Pulmonary artery endothelial cell (primary cell): ENCODE measurements around the gene TMEM108. TPM values are rescaled to one million over a fixed set of nuclear protein-coding genes. Genes with fewer than 3 reads are reported as not detected.

Experiments
- DNase-seq: peaks from one replicate; pipeline ENCODE4 v3.0.0-alpha.2; 2011; ENCODE audit warnings: low read depth, low spot score
- total RNA-seq: library from RNA; depleted of rRNA; stranded (reverse); fragments of >200 nt; gene quantifications from 2 replicates; pipeline ENCODE4 v1.2.3, GENCODE V29; 2014

TMEM108 gene
- total RNA-seq, 1 donor from 2014 or later = 0.40 TPM

DNA sequence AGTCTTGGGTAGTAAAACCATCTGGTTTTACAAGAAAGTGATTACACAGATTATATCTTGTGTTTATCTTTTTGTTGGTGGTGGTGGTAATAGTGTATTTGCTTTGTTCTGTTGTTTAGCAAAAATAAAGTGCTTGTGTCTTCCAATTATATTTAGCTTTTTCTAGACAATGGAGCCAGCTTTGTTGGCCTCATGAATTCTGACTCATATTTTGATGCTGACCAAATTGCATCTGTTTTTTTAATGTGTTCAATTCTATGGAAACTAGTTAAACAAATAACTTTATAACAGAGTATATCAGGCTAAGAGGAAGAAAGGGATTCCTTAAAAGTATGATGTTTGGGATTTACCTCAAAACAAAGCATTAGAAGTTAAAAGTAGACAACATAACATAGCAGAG, 292.3 kb downstream of the TMEM108 start:
- DNase-seq = no peak

DNA sequence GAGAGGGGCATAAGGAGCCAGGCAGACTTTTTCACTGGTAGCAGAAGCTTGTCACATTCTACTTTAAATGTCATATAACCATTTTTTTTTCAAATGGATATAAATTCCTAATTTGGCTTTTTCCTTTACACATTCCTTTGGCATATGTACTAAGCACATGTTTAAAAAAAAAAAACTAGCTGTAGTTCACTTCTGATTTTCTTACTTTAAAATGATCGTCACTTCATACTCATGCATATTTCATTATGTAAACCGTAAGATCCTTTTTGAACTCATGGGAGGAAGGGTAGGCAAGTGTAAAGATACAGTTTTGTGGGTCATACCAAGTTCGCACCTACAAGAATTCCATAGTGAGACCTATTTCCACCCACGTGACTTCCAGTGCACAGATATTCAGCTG, 316.5 kb downstream of the TMEM108 start:
- DNase-seq = no peak

DNA sequence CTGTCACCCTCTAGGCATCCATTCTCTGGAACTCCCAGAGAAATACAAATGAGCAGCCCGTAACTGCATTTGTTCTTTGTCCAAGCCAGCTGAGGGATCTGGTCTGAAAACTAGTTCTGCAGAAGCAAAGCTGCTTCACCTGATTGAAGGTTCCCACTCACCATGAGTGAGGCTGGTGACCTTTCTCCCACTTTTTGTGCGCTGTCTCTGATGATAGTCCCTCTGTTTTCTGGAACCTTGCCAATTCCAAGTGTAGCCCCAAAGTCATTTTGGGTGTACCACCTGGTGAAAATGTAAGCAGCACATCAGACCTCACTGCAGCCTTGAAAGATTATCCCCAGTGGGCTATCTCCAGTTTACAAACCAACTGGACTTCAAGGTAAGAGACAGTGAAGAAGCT, 322.3 kb downstream of the TMEM108 start:
- no peak for DNase-seq

DNA sequence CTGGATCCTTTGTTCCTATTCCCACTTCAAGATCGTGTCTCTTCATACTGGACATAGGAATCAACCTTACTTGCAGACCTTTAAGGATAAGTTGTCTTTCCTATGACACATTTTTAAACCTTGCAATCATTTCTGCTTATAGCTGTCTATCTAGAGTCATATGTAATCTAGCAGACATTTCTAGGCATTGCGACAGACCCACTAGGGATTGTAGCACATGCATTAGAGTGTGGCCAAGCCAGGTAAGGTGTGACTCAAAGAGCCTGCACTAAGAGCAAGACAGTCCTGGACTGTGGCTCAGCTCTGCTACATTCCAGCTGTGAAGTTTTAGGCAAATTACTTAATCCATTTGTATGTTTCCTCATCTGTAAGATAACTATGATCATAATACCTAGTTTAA, 322.8 kb downstream of the TMEM108 start:
- no peak for DNase-seq

DNA sequence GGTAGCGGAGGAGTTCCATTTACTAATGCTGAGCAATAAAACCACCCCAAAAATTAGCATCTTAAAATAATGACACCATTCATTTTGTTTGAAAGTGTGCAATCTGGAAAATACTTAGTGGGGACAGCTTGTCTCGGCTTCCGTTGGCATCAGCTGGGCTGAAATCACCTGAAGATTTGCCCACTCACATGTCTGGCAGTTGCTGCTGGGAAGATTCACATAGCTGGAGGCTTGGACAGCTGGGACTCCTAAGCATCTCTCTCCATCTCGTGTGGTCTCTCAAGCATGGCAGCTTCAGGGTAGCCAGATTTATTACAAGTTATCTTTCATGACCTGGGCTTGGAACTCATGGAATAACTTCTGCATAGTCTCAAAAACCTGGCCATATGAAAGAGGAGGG, 323.2 kb downstream of the TMEM108 start:
- DNase-seq = no peak

DNA sequence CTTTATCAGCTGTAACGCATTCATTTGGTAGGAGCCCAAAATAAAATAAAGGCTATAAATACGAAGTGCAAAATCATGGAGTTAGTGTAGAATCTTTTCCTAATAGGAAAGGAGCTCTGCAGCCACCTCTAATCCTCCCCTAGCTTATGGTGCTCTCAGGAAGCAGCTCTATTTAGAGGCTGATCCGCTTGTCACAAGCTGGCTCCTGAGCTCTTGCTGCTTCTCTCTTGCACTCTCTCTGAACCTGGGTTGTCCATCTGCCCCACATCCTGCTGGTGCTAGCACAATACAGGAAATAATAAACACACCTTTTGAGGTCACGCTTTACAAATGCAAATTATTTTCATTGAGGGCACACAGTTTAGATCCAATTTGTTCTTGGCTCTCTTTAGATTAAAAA, 324.3 kb downstream of the TMEM108 start:
- no peak for DNase-seq

DNA sequence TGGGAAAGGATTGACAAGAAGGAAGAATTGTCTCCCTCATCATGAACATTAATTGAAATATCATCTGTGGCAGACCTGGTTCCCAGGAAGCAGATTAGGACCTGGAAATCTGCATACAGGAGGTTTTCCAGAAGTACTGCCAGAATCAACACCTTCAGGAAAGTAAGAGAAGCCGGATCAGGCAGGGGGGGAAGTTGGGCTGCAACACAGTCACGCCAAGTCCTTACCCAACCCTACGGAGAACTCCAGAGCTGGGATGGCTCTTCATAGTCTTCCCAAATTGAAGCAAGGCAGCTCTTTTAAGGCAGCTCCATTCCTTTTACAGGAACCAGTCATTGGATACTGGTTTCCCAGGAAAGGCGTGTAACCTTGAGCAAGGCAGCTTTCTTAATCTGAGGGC, 326.5 kb downstream of the TMEM108 start:
- no peak for DNase-seq

DNA sequence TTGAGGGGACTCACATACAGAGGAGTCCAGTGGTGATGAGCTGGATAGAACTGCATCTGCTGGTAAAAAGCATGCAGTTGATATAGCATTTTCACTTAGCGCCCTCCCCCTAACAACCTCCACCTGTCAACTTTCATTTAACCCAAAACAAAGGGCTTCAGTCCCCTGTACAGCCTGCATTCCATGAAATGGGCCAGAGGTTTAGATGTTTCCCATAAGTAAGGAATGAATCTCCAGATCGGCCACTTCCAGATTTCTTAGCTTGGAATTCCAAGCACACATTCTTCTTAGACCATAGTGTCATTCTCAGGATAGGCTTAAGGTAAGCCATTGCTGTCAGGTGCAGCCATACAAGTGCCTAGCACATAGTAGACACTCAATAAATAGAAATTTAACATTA, 328.7 kb downstream of the TMEM108 start:
- DNase-seq = no peak

DNA sequence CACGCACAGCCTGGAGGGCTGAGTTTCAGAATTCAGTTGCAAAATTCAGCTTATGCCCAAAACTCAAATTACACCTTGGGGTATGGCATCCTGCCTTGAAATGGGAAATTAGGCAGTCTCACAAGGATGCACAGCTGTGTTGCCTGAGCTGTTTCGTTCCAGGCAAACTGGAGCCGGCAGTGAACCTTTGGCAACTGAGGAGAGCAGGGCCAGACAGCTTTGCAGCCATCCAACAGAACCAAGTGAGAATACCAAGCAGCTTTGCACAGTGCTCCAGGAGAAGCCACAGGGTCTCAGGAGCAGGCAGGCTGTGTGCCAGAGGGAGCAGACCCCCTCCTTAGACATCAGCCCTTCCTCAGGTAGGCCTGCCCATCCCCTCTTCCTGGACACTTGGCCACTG, 329.2 kb downstream of the TMEM108 start:
- no peak for DNase-seq

DNA sequence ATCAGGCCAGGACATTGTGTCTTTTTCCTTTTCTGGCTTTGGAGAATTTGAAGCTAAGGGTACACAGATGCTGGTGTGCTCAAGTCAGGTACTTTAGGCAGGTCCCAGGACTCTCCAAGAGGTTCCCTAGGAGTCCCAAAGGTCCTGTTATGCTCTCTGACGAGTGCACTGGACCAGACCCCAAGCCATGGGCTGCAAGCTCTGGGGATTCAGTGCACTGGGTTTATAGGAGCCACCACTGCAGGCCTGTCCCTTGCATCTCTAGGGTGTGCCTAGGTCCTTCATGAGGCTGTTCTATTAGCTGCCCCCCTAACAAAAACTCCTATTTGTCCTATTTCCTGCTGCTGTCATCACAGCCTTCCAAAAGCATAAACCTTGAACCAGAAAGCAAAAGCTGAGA, 329.8 kb downstream of the TMEM108 start:
- DNase-seq = no peak

DNA sequence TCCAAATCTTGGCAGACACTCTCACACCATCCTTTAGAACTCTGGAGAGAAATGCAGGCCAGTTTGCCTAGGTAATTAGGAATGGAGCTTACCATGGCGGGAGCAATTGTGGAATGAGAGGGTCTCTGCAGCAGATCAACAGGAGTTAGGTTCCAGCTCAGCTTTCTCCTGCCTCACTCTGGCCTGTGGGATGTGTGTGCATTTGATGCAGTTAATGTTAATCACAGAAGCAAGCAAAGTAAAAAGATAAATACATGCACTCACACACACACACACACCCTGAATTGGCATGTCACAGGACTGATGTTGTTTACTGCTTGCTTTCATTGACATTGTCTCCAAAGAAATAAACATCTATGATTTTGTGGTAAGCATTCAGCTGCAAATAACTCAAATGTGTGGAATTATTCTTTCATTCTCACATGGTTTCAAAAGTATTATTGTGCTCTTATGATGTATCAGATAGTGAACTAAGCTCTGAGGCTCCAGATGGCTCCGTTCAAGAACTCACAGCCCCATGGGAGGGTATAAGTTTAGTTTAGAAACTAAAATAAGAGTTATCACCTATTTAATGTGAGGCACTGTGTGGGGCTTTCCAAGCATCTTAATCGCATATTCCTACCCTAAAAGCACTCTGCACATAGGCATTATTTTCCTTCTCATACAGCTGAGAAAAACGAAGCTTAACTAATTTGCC, 330.3 kb downstream of the TMEM108 start:
- DNase-seq = no peak

DNA sequence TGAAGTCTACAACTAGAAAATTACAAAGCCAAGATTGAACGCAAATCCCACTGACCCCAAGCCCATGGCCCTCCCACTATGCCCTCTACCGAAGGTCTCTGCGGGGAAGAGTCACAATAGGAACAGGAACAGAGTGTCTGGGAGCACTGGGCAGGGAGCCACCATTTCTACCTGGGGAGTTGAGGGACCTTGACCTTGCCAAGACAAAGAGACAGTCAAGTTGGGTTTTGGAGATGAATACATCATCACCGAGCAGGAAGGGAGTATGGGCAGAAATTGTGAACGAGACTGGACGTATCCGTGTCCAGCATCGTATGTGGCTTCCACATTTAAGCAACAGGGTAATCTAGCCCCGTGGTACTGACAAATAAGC, 330.9 kb downstream of the TMEM108 start:
- no peak for DNase-seq

DNA sequence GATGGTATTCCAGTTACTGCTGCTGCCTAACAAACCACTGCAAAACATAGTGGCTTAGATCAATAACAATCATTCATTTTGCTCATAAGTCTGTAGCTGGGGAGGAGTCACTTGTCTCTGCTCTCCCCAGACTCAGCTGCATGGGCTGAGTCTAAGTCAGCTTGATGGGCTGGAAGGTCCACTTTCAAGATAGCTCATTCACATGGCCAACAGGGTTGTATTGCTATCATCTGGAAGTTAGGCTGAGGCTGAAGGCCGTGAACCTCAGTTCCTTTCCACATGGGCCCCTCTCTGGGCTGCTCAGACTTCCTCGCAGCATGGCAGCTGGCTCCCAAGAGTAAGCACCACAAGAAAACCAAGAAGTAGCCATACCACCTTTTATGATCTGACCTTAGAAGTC, 333.0 kb downstream of the TMEM108 start:
- no peak for DNase-seq

DNA sequence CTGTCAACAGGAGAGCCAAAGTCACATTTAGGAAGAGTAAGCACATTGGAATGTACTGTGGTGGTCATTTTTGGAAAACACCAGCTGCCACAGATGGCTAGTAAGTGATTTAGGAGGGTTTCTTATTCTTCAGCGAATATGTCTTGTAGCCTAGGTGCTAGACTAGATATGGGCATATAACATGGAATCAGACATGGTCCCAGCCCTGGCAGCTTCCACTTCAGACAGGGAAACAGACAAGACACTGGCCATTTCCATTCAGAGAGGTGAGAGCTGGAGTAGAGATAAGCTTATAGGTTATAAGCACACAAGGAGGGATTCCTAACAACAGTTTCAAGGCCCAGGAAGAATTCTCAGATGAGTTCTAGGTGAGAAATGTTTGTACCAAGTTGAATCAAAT, 333.5 kb downstream of the TMEM108 start:
- DNase-seq = no peak

DNA sequence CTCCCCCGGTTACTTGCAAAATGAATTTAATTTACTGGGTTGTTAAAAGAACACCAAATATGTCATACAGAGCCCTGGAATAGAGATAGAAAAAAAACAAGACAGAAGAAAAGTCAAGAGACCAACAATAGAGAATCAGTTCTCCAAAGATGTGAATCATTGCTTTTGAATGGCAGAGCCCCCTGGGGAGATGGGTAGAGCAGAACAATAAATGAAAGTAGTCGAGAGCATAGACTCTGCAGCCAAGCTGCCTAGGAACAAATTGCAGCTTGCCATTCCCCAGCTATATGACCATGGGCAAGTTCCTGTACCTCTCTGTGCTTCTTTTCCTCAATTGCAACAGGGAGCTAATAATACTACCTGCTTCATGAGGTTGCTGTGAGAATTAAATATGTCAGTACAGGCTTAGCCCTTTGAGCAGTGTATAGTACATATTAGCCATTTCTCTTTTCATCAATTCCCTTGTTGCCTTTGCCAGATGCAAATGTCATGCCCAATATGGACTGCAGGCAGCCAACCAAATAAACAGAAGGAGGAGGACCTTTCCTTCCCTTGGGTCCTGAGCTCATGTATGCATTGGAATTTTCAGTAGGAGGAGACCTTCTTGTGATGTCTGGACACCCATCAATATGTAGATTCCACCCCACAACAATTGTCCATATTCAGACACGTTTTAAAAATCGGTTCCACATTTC, 336.7 kb downstream of the TMEM108 start:
- no peak for DNase-seq

DNA sequence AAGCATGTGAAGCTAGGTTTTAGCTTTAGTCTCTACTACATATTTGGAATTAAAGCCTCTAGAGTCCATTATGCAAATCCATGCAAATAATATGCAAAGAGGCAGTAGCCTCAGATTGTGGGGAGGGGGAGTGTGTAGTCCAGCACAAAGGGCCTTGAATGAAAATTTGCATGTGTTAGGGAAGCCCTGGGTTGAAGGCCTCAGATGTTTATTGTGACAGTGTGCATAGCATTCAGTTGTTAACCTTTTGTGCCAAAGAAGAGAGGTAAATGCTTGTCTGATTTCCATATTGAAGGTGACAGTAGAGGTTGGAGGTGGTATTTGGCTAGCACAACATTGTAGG, 337.2 kb downstream of the TMEM108 start:
- no peak for DNase-seq

DNA sequence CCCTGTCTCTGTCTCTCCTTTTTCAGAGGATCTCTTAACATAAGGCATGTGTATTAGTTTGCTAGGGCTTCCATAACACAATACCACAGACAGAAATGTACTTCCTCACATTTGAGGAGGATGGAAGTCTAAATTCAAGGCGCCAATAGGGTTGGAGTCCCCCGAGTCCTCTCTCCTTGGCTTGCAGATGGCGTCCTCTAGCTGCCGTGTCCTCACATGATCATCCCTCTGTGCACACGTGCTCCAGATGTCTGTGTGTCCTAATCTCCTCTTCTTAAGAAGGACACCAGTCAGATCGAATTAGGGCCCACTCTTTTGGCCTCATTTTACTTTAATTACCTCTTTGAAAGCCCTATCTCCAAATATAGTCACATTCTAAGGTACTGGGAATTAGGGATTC, 338.6 kb downstream of the TMEM108 start:
- DNase-seq = no peak

DNA sequence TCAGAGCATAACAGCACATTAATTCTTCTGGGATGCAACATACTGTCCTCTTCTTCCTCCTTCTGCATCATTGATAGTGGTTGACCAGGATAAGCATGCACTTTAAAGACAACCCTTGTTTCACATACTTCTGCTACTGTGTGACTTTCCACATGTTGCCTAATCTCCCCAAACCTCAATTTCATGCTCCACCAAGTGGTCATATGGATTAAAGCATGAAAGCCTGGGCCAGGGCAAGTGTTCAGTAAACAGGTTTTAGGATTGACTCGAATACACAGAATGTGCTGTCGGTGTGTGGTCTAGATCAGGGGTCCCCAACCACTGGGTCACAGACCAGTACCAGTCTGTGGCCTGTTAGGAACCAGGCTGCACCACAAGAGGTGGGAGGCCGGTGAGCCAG, 339.2 kb downstream of the TMEM108 start:
- DNase-seq = no peak

DNA sequence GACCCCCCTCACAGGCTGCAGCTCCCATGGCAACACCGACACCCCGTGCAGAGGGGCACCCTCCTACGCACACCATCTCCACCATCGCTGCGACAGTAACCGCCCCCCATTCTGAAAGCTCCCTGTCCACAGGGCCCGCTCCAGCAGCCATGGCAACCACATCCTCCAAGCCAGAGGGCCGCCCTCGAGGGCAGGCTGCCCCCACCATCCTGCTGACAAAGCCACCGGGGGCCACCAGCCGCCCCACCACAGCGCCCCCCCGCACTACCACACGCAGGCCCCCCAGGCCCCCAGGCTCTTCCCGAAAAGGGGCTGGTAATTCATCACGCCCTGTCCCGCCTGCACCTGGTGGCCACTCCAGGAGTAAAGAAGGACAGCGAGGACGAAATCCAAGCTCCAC, 341.7 kb downstream of the TMEM108 start:
- DNase-seq = no peak

DNA sequence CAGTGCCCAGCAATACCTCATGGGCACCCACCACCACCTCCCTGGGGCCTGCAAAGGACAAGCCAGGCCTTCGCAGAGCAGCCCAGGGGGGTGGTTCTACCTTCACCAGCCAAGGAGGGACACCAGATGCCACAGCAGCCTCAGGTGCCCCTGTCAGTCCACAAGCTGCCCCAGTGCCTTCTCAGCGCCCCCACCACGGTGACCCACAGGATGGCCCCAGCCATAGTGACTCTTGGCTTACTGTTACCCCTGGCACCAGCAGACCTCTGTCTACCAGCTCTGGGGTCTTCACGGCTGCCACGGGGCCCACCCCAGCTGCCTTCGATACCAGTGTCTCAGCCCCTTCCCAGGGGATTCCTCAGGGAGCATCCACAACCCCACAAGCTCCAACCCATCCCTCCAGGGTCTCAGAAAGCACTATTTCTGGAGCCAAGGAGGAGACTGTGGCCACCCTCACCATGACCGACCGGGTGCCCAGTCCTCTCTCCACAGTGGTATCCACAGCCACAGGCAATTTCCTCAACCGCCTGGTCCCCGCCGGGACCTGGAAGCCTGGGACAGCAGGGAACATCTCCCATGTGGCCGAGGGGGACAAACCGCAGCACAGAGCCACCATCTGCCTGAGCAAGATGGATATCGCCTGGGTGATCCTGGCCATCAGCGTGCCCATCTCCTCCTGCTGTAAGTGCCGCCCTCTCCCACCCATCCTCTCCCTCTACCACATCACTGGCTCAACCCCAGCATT, 342.5 kb downstream of the TMEM108 start:
- no peak for DNase-seq

DNA sequence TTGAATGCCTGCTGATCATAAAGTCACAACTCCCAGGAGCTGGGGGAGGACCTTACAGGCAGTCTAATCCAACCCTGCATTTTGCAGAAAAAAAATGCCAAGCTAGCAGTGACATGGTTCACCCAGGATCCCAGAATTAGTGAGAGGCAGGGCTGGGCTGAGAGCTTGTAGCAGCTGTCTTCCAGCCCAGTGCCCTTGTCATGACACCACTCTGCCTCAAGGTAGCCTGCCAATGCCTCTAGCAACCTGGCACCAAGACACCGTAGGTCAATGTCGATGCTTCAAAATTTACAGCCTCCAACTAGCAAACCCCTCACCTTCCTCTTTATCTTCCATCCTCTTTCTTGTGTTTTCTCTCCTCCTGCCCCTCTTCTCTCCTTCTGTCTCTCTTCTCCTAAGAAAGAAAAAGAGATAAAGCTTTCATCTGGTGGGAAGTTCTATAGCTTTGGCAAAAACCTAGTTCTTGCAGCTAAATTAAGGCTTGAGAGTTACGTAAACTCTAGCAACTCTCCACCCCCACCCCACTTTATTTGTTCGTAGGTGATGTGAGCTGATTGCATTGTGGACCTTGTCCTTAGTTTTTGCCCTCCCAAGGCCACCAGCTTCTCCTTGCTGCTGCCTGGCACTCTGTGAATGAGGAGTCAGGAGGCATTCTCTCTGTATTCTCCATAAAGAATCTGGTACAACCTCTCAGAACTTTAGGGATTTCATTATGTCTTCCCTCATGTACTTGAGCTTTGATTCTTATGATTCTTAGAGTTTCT, 343.3 kb downstream of the TMEM108 start:
- no peak for DNase-seq

DNA sequence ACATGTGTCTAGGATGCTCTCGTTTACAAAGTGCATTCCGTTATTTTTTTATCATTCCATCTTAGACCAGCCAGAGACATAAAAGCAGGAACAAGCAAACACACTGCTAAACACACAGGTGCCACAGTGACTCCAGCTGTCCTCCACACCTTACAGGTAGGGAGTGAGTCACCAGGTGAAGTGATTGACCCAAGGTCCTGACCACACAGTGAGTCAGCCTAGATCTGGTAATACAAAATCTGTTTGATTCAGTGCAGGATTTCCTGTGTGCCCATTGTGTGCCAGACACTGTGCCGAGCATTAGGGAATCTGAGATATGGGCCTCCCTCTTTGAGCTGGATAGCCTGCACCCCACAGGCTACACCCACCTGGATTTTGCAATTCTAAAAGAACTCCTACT, 345.0 kb downstream of the TMEM108 start:
- no peak for DNase-seq
